Measurements from ENCODE around the gene GSS. TPM values are rescaled to one million over a fixed set of nuclear protein-coding genes. Genes with fewer than 3 reads are reported as not detected.
"Not testable (repeated sequence)": the region's sequence is repeated elsewhere in the genome, so short reads cannot be mapped to it uniquely, and the experiment has no call there.

Gene GSS
- total RNA-seq, 4 donors from 2014 or later = 125 to 364 (median 129) TPM

- TF ChIP-seq POLR2A (IDR thresholded peaks at IDR 0.05) = no peak
- TF ChIP-seq EP300 (IDR thresholded peaks at IDR 0.05; ENCODE audit: low read depth) = no peak
- TF ChIP-seq POLR2AphosphoS5 (IDR thresholded peaks at IDR 0.05) = no peak
- no peak for TF ChIP-seq CTCF (IDR thresholded peaks at IDR 0.05)
- no peak for DNase-seq
- Histone ChIP-seq H3K27ac (no peak overlapping the region), H3K9me3 (no peaks in the 10 kb centered on the region), H3K4me3 (no peak overlapping the region), H3K4me1 (peaks cover 0 to 46% (median 18%) of the 10 kb centered on the region in 4 donors), H3K36me3 (peaks cover 0 to 21% (median 5%) of the 10 kb centered on the region in 4 donors), H3K27me3 (no peaks in the 10 kb centered on the region)
- 87 to 100% methylated on average over 2 to 4 of the region's 4 CpGs for WGBS, 2 donors (ENCODE audit: low coverage in 1 of 2)
- in situ Hi-C loops (cut with MboI; ENCODE audit: low pct_ligation_motif_present in 1 of 4, low pct_unique_long_range_greater_than_20kb in 1 of 4, low sequenced_read_pairs in 3 of 4) = no loop called here
- intact Hi-C loops (cut with DNase I; ENCODE audit: low total_unique reads) = no loop called here
Observed at GRCh38 chr20:34883809-34884208, 71.8 kb downstream of the GSS start.

DNA sequence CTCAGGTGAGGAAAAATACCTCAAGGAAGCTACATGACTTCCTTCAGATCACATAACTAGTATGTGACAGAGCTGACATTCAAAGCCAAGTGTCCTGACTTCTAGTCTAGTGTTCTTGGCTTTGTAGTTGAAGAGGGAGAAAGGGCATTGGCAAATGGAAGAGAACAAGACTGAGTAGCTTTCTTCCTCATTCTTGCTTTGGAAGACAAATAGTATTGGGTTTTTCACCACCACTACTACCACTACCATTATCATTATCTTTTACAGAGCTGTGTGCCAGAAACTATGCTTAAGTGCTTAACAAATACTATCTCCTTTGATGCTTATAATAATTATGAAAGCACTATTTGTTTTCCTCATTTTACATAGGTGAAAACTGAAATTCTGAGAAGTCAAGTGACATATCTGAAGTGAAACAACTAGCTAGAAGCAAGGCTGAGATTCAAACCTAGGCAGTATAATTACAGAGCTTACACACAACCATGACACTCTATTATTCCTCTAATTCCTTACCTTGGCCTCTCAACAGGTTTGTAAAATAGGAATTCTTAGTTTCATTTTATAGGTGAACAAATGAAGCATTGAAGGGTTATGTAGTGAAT is 72.4 kb downstream of the GSS start:
- in situ Hi-C loops (cut with MboI; ENCODE audit: low pct_ligation_motif_present in 1 of 4, low pct_unique_long_range_greater_than_20kb in 1 of 4, low sequenced_read_pairs in 3 of 4) = no loop called here
- H3K4me3 ChIP-seq = no peak overlapping the region
- H3K36me3 ChIP-seq = peaks cover 0 to 21% (median 5%) of the 10 kb centered on the region in 4 donors
- H3K9me3 ChIP-seq = no peaks in the 10 kb centered on the region
- no peak for TF ChIP-seq CTCF (IDR thresholded peaks at IDR 0.05)
- TF ChIP-seq EP300 (IDR thresholded peaks at IDR 0.05; ENCODE audit: low read depth) = no peak
- TF ChIP-seq POLR2A (IDR thresholded peaks at IDR 0.05) = no peak
- no peak for TF ChIP-seq POLR2AphosphoS5 (IDR thresholded peaks at IDR 0.05)
- no peak overlapping the region for H3K27ac ChIP-seq
- DNase-seq = no peak
- H3K27me3 ChIP-seq = no peaks in the 10 kb centered on the region
- intact Hi-C loops (cut with DNase I; ENCODE audit: low total_unique reads) = no loop called here
- H3K4me1 ChIP-seq = peaks cover 0 to 48% (median 22%) of the 10 kb centered on the region in 4 donors

DNA sequence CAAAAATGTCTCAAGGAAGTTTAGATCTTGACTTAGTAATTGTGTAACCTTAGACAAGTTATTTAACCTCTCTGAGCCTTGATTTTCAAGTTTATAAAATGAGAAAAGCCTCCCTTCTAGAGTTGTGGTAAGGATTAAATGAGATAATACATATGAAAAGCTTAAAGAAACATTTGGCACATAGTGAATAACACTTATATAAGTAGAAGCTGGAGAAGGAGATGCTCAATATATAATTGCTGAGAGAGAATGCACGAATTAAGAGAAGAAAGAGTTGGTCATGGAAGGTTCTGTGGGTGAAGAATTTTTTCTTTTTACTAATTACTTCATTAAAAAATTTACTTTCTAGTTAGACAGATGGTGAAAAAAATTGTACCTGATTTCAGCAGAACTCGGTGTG is 73.9 kb downstream of the GSS start:
- H3K4me1 ChIP-seq = peaks cover 0 to 56% (median 27%) of the 10 kb centered on the region in 4 donors
- no peak for TF ChIP-seq CTCF (IDR thresholded peaks at IDR 0.05)
- no peak for TF ChIP-seq EP300 (IDR thresholded peaks at IDR 0.05; ENCODE audit: low read depth)
- TF ChIP-seq POLR2A (IDR thresholded peaks at IDR 0.05) = no peak
- no peak for TF ChIP-seq POLR2AphosphoS5 (IDR thresholded peaks at IDR 0.05)
- no peaks in the 10 kb centered on the region for H3K27me3 ChIP-seq
- no peak for DNase-seq
- H3K27ac ChIP-seq = peak overlapping the region in 1 of 4 donors; percentile 10
- no peaks in the 10 kb centered on the region for H3K9me3 ChIP-seq
- intact Hi-C loops (cut with DNase I; ENCODE audit: low total_unique reads) = no loop called here
- H3K36me3 ChIP-seq = peaks cover 0 to 21% (median 5%) of the 10 kb centered on the region in 4 donors
- in situ Hi-C loops (cut with MboI; ENCODE audit: low pct_ligation_motif_present in 1 of 4, low pct_unique_long_range_greater_than_20kb in 1 of 4, low sequenced_read_pairs in 3 of 4) = no loop called here
- no peak overlapping the region for H3K4me3 ChIP-seq
- WGBS, 2 donors (ENCODE audit: low coverage in 1 of 2) = 44 to 74% methylated on average over 2 of the region's 2 CpGs

- intact Hi-C loops (cut with DNase I; ENCODE audit: low total_unique reads); DNase-seq; in situ Hi-C loops (cut with MboI; ENCODE audit: low pct_ligation_motif_present in 1 of 4, low pct_unique_long_range_greater_than_20kb in 1 of 4, low sequenced_read_pairs in 3 of 4); H3K27me3 ChIP-seq; H3K4me3 ChIP-seq; H3K9me3 ChIP-seq: not testable (repeated sequence)
- 13 to 77% methylated on average over 1 to 7 of the region's 7 CpGs for WGBS, 2 donors (ENCODE audit: low coverage in 1 of 2)
- Histone ChIP-seq H3K4me1 (peaks cover 0 to 55% (median 27%) of the 10 kb centered on the region in 4 donors), H3K27ac (peak overlapping the region in 3 of 4 donors; percentile 41 to 64 (median 49)), H3K36me3 (peaks cover 0 to 21% (median 5%) of the 10 kb centered on the region in 4 donors)
Observed at GRCh38 chr20:34880971-34881370, 74.6 kb downstream of the GSS start.

Data from transverse colon (tissue), 4 donors.